H1 (cell line): ENCODE data around the gene LMX1A. TPM values are rescaled to one million over a fixed set of nuclear protein-coding genes. Genes with fewer than 3 reads are reported as not detected.

Experiments used
- CTCF ChIA-PET: fragments of 300-600 bp; sonication (Branson Sonifier 250); formaldehyde crosslinking; loops from one replicate; lab custom pipeline; 2021; ENCODE audit not compliant: partially characterized antibody; lab: Charles Lee
- POLR2A ChIA-PET: fragments of 300-600 bp; sonication (Branson Sonifier 250); formaldehyde crosslinking; loops from one replicate; lab custom pipeline; 2021; ENCODE audit warnings: inconsistent platforms; ENCODE audit not compliant: partially characterized antibody; lab: Charles Lee
- DNase-seq, 2 experiments: peaks; one replicate each; pipeline versions ENCODE4 v3.0.0 to v3.0.0-alpha.2; 2010 to 2022; ENCODE audit warnings: low spot score in 2 of 2, low read depth in 1 of 2, mixed read lengths in 1 of 2
- FAIRE-seq: peaks from 2 replicates; lab custom pipeline; 2011; peaks lifted over from hg19 to GRCh38; lab: Jason Lieb, UNC
- H2AFZ ChIP-seq: 2 replicates; pipeline ENCODE4 v1.8.1; 2012; ENCODE audit warnings: low read length, inconsistent platforms
- H2AK5ac ChIP-seq: 2 replicates; pipeline ENCODE4 v1.6.1; 2013; ENCODE audit warnings: low read depth, low read length
- H2BK120ac ChIP-seq: replicated peaks from 2 replicates; pipeline ENCODE3; 2013; ENCODE audit warnings: low read depth, low read length, inconsistent platforms
- H2BK12ac ChIP-seq: 2 replicates; pipeline ENCODE4 v1.6.1; 2013; ENCODE audit warnings: low read depth, low read length
- H2BK15ac ChIP-seq: 2 replicates; pipeline ENCODE4 v1.6.1; 2013; ENCODE audit warnings: low read length
- H2BK20ac ChIP-seq: 2 replicates; pipeline ENCODE4 v1.6.1; 2013; ENCODE audit warnings: low read length
- H2BK5ac ChIP-seq: 2 replicates; pipeline ENCODE4 v1.6.1; 2013; ENCODE audit warnings: low read depth, low read length
- H3K14ac ChIP-seq: 2 replicates; pipeline ENCODE4 v1.6.1; 2013; ENCODE audit warnings: inconsistent platforms; ENCODE audit not compliant: insufficient read length
- H3K18ac ChIP-seq: 2 replicates; pipeline ENCODE4 v1.6.1; 2013; ENCODE audit warnings: low read length; ENCODE audit errors: extremely low read depth
- H3K23ac ChIP-seq: 2 replicates; pipeline ENCODE4 v1.6.1; 2013; ENCODE audit warnings: inconsistent platforms; ENCODE audit not compliant: insufficient read length
- H3K23me2 ChIP-seq: 2 replicates; pipeline ENCODE4 v1.6.1; 2013; ENCODE audit warnings: low read depth, low read length
- H3K27ac ChIP-seq: 2 replicates; pipeline ENCODE4 v1.6.1; 2011; ENCODE audit warnings: low read depth, low read length, inconsistent platforms
- H3K27me3 ChIP-seq, 4 experiments: replicated peaks in 1 of 4; 1 replicate in 1 of 4; 2 replicates in 3 of 4; pipeline versions ENCODE4 v1.6.1 to v1.8.1; 2011 to 2013; ENCODE audit warnings: low read length in 3 of 4, mild to moderate bottlenecking in 3 of 4, inconsistent platforms in 2 of 4, mixed read lengths in 2 of 4, moderate library complexity in 1 of 4; ENCODE audit not compliant: control insufficient read depth in 3 of 4, insufficient read depth in 3 of 4; ENCODE audit errors: extremely low read depth in 1 of 4
- H3K36me3 ChIP-seq, 4 experiments: 2 replicates each; pipeline versions ENCODE4 v1.6.1 to v1.8.1; 2011 to 2013; ENCODE audit warnings: mild to moderate bottlenecking in 4 of 4, low read length in 3 of 4, moderate library complexity in 2 of 4, control low read depth in 1 of 4, inconsistent platforms in 1 of 4; ENCODE audit not compliant: insufficient read depth in 4 of 4, control insufficient read depth in 2 of 4
- H3K4ac ChIP-seq: replicated peaks from 2 replicates; pipeline ENCODE3; 2013; ENCODE audit warnings: low read length, low read depth, mixed read lengths, inconsistent platforms; ENCODE audit not compliant: insufficient read length
- H3K4me1 ChIP-seq, 4 experiments: replicated peaks in 1 of 4; 1 replicate in 1 of 4; 2 replicates in 3 of 4; pipeline versions ENCODE4 v1.6.1 to v1.8.1; 2011 to 2013; ENCODE audit warnings: low read length in 3 of 4, inconsistent platforms in 2 of 4, mixed read lengths in 1 of 4; ENCODE audit not compliant: insufficient read depth in 4 of 4, control insufficient read depth in 3 of 4
- H3K4me2 ChIP-seq, 2 experiments: 2 replicates each; pipeline versions ENCODE4 v1.6.1 to v1.8.1; 2011 to 2013; ENCODE audit warnings: low read depth in 2 of 2, low read length in 2 of 2, control low read depth in 1 of 2, inconsistent platforms in 1 of 2, mild to moderate bottlenecking in 1 of 2; ENCODE audit not compliant: insufficient read depth in 1 of 2
- H3K4me3 ChIP-seq, 4 experiments: fragments of 200-600, 300-600 bp in 1 of 4; sonication (generic), shearing (Covaris generic), sonication (Bioruptor Twin) in 1 of 4; 2 replicates each; pipeline versions ENCODE4 v1.5.1 to v1.8.1; 2011 to 2016; ENCODE audit warnings: low read length in 4 of 4, low read depth in 3 of 4, control low read depth in 2 of 4, inconsistent platforms in 2 of 4, mild to moderate bottlenecking in 2 of 4, mixed read lengths in 1 of 4, moderate library complexity in 1 of 4; ENCODE audit not compliant: insufficient read depth in 2 of 4; ENCODE audit errors: extremely low read depth in 1 of 4
- H3K56ac ChIP-seq: replicated peaks from 2 replicates; pipeline ENCODE3; 2013; ENCODE audit warnings: low read depth, mild to moderate bottlenecking, mixed read lengths, low read length, inconsistent platforms; ENCODE audit not compliant: insufficient read length
- H3K79me1 ChIP-seq: 2 replicates; pipeline ENCODE4 v1.6.1; 2013; ENCODE audit warnings: low read depth, low read length, control low read depth
- H3K79me2 ChIP-seq, 2 experiments: 2 replicates each; pipeline versions ENCODE4 v1.6.1 to v1.8.1; 2012 to 2013; ENCODE audit warnings: low read length in 2 of 2, mild to moderate bottlenecking in 2 of 2, inconsistent platforms in 1 of 2; ENCODE audit not compliant: insufficient read depth in 2 of 2, control insufficient read depth in 1 of 2
- H3K9ac ChIP-seq, 4 experiments: replicated peaks in 1 of 4; 1 replicate in 1 of 4; 2 replicates in 3 of 4; pipeline versions ENCODE4 v1.6.1 to v1.8.1; 2011 to 2013; ENCODE audit warnings: low read depth in 3 of 4, low read length in 3 of 4, control low read depth in 2 of 4, mild to moderate bottlenecking in 2 of 4, moderate library complexity in 2 of 4, inconsistent platforms in 1 of 4; ENCODE audit errors: extremely low read depth in 1 of 4
- H3K9me3 ChIP-seq, 2 experiments: 2 replicates each; pipeline versions ENCODE4 v1.6.1 to v1.8.1; 2012 to 2013; ENCODE audit warnings: mild to moderate bottlenecking in 2 of 2, moderate library complexity in 2 of 2, control low read depth in 1 of 2, inconsistent platforms in 1 of 2, low read depth in 1 of 2, low read length in 1 of 2, mixed read lengths in 1 of 2; ENCODE audit not compliant: insufficient read depth in 2 of 2
- H4K20me1 ChIP-seq, 2 experiments: replicated peaks in 1 of 2; 2 replicates each; pipeline versions ENCODE3 to v1.8.1; 2011 to 2013; ENCODE audit warnings: inconsistent platforms in 2 of 2, low read length in 2 of 2, mild to moderate bottlenecking in 1 of 2; ENCODE audit not compliant: insufficient read depth in 2 of 2, control insufficient read depth in 1 of 2
- H4K5ac ChIP-seq: 2 replicates; pipeline ENCODE4 v1.6.1; 2013; ENCODE audit warnings: low read length, low read depth, mixed read lengths, inconsistent platforms; ENCODE audit not compliant: insufficient read length
- H4K8ac ChIP-seq: 2 replicates; pipeline ENCODE4 v1.8.0; 2013; ENCODE audit warnings: mild to moderate bottlenecking, moderate library complexity, low read length, inconsistent platforms; ENCODE audit not compliant: insufficient read depth; ENCODE audit errors: extremely low read depth
- H4K91ac ChIP-seq: replicated peaks from 2 replicates; pipeline ENCODE3; 2013; ENCODE audit warnings: low read length, mixed read lengths, inconsistent platforms; ENCODE audit not compliant: insufficient read length
- BCL11A ChIP-seq, 2 experiments: IDR thresholded peaks; one replicate each; pipeline ENCODE4 v1.6.1; 2011; ENCODE audit warnings: low read depth in 2 of 2, low read length in 2 of 2, mild to moderate bottlenecking in 2 of 2
- CBX5 ChIP-seq: fragments of 300-800, 300-1000 bp; sonication (generic); IDR thresholded peaks from 2 replicates; pipeline ENCODE4 v1.7.1; 2016; ENCODE audit warnings: antibody characterized with exemption, low read length, low read depth
- CBX8 ChIP-seq: fragments of 300-800, 300-1000 bp; sonication (generic); IDR thresholded peaks from 2 replicates; pipeline ENCODE4 v1.7.1; 2016; ENCODE audit warnings: low read depth, low read length, borderline replicate concordance
- E2F6 ChIP-seq: IDR thresholded peaks from 2 replicates; pipeline ENCODE4 v1.6.1; 2012; ENCODE audit warnings: inconsistent platforms
- EGR1 ChIP-seq: IDR thresholded peaks from 2 replicates; pipeline ENCODE4 v1.6.1; 2011; ENCODE audit warnings: low read depth, low read length, borderline replicate concordance
- FOSL1 ChIP-seq: IDR thresholded peaks from 2 replicates; pipeline ENCODE4 v1.6.1; 2011; ENCODE audit warnings: mild to moderate bottlenecking, low read depth, low read length, moderate library complexity; ENCODE audit not compliant: insufficient read depth
- GABPA ChIP-seq: IDR thresholded peaks from 2 replicates; pipeline ENCODE4 v1.6.1; 2011; ENCODE audit warnings: mild to moderate bottlenecking, low read length, moderate library complexity, borderline replicate concordance; ENCODE audit not compliant: insufficient read depth
- JUND ChIP-seq: IDR thresholded peaks from 2 replicates; pipeline ENCODE4 v1.6.1; 2011; ENCODE audit warnings: mild to moderate bottlenecking, improper control_type of control experiment, low read length
- PHF8 ChIP-seq: fragments of 200-600 bp; sonication (generic); conservative IDR thresholded peaks from 2 replicates; pipeline ENCODE4 v1.7.1; 2012; ENCODE audit warnings: low read depth, mild to moderate bottlenecking, inconsistent platforms, low read length, moderate library complexity
- RBBP5 ChIP-seq: IDR thresholded peaks from 2 replicates; pipeline ENCODE4 v1.7.1; 2012; ENCODE audit warnings: low read depth, mild to moderate bottlenecking, inconsistent platforms, low read length, moderate library complexity, borderline replicate concordance
- RNF2 ChIP-seq: fragments of 200-900, 300-1000 bp; sonication (generic); IDR thresholded peaks from 2 replicates; pipeline ENCODE4 v1.7.1; 2016; ENCODE audit warnings: borderline replicate concordance, low read depth, mild to moderate bottlenecking, antibody characterized with exemption, low read length; ENCODE audit not compliant: poor library complexity, severe bottlenecking; ENCODE audit errors: missing control alignments
- SP2 ChIP-seq: IDR thresholded peaks from 2 replicates; pipeline ENCODE4 v1.6.1; 2012; ENCODE audit warnings: mild to moderate bottlenecking, low read length, inconsistent platforms
- SRF ChIP-seq: IDR thresholded peaks from 2 replicates; pipeline ENCODE4 v1.6.1; 2011; ENCODE audit warnings: mild to moderate bottlenecking, low read depth, low read length, moderate library complexity
- YY1 ChIP-seq: IDR thresholded peaks from 2 replicates; pipeline ENCODE4 v1.6.1; 2011; ENCODE audit warnings: low read depth, mild to moderate bottlenecking, low read length
- whole genome bisulfite sequencing, 2 experiments: shearing (Covaris generic) in 1 of 2; methylation state at CpG; one replicate each; pipeline versions ENCODE4 v1.1.6 to v1.1.7; 2013 to 2015; ENCODE audit warnings: low lambda C conversion rate in 2 of 2, mixed read lengths in 2 of 2, inconsistent platforms in 1 of 2, low coverage in 1 of 2, missing lambda C conversion rate in 1 of 2; ENCODE audit not compliant: insufficient replicate concordance in 2 of 2, insufficient coverage in 1 of 2, insufficient read length in 1 of 2; ENCODE audit errors: extremely low coverage in 1 of 2, missing lambda C conversion rate in 1 of 2; 5-methylcytosine and 5-hydroxymethylcytosine counted together
- polyA plus RNA-seq, 7 experiments: library from polyadenylated mRNA; depleted of rRNA in 3 of 7; stranded (reverse) in 5 of 7; unstranded in 2 of 7; fragments of >200 nt in 5 of 7; fragments of 200-250 nt in 2 of 7; gene quantifications; 1 replicate in 5 of 7; 2 replicates in 1 of 7; 4 replicates in 1 of 7; pipeline versions ENCODE4 v1.2.1 to v1.2.3, GENCODE V29; 2011 to 2013; ENCODE audit warnings: missing spikeins in 2 of 7, mixed read lengths in 2 of 7
- total RNA-seq: library from RNA; stranded (reverse); fragmentation: NEBNext Ultra II Directional; extraction: Animal tissue kit (Norgen Biotek cat#: 25700); gene quantifications from 2 replicates; pipeline ENCODE4 v1.2.1, GENCODE V29; 2021

The LMX1A gene
- total and polyA plus RNA-seq, 2 of the 8 experiments (the other 6 are each of a cell fraction or from before 2014, with no cell fraction given), result not detected

GRCh38 chr1:165218731-165219130 lies 137.8 kb downstream of the LMX1A start:
- no peaks in the 10 kb centered on the region for H4K20me1 ChIP-seq
- POLR2A ChIA-PET, result no interaction called here
- no peak overlapping the region for H3K18ac ChIP-seq
- H2AFZ ChIP-seq, result no peak overlapping the region
- H3K4me2 ChIP-seq, result no peak overlapping the region
- H3K4me3 ChIP-seq, result no peak overlapping the region
- CTCF ChIA-PET, result interaction anchor here (0.5 to 1.5 kb wide), 9 partner anchors 11 to 251 kb away, joined by 3 to 6 read pairs (median 4); no protein-coding TSS in a partner anchor
- no peak overlapping the region for H2BK15ac ChIP-seq
- H3K79me2 ChIP-seq, result no peaks in the 10 kb centered on the region
- FAIRE-seq (no peak), DNase-seq (no peak)
- no peak overlapping the region for H4K8ac ChIP-seq
- H2BK20ac ChIP-seq, result no peak overlapping the region
- no peak overlapping the region for H3K14ac ChIP-seq
- H3K79me1 ChIP-seq, result no peaks in the 10 kb centered on the region
- no peak overlapping the region for H4K91ac ChIP-seq
- 75% methylated on average over 6 of the region's 6 CpGs; no CpG with 5 or more reads in 1 of the 2 experiments for WGBS, 2 experiments
- no peak overlapping the region for H2AK5ac ChIP-seq
- H3K9me3 ChIP-seq, result no peaks in the 10 kb centered on the region
- H4K5ac ChIP-seq, result no peak overlapping the region
- peaks cover 2% of the 10 kb centered on the region; the same call in 1 of the 2 replicates for H3K23me2 ChIP-seq
- H2BK12ac ChIP-seq, result no peak overlapping the region
- H3K27ac ChIP-seq, result no peak overlapping the region
- H3K4me1 ChIP-seq, result peaks cover 6 to 18% (median 10%) of the 10 kb centered on the region in 4 experiments; a peak in 6 of 7 replicates
- H3K9ac ChIP-seq, result no peak overlapping the region
- no peaks in the 10 kb centered on the region for H3K36me3 ChIP-seq
- no peaks in the 10 kb centered on the region for H3K27me3 ChIP-seq
- H3K56ac ChIP-seq, result no peak overlapping the region
- H2BK120ac ChIP-seq, result no peak overlapping the region
- H2BK5ac ChIP-seq, result no peak overlapping the region
- no peak overlapping the region for H3K23ac ChIP-seq
- no peak overlapping the region for H3K4ac ChIP-seq
- TF ChIP-seq EGR1 (no peak), YY1 (no peak), CBX8 (no peak), FOSL1 (no peak), E2F6 (no peak), BCL11A (IDR thresholded peaks at IDR 0.05; ENCODE audit: low read depth in 2 of 2, low read length in 2 of 2) (no peak), CBX5 (no peak), RNF2 (no peak), RBBP5 (no peak), GABPA (no peak), SP2 (no peak), PHF8 (no peak), SRF (no peak), JUND (no peak)
